HepG2 (cell line): ENCODE results near the gene KCNQ1OT1. TPM values are rescaled to one million over a fixed set of nuclear protein-coding genes. Genes with fewer than 3 reads are reported as not detected.

Experiments used
- ATAC-seq: fragments of 200-7000 bp; cut with Tn5 transposase; 3 replicates; pipeline ENCODE4 v1.9.1; 2020; ENCODE audit warnings: mild to moderate bottlenecking, moderate library complexity
- BruUV-seq: library from RNA; stranded (reverse); fragments of 400-500 nt; replicated peaks from 2 replicates; lab custom pipeline; 2021; lab: Mats Ljungman, UMichigan
- CTCF ChIA-PET: fragments of 300-600 bp; formaldehyde crosslinking; extraction: SDS; loops from one replicate; lab custom pipeline; 2021; ENCODE audit warnings: low total read pairs, inconsistent platforms, low intra/inter-chr PET ratio; lab: Yijun Ruan, JAX
- POLR2A ChIA-PET: fragments of 350-600 bp; sonication (Branson Sonifier 250); formaldehyde crosslinking; loops from one replicate; lab custom pipeline; 2020; ENCODE audit warnings: antibody characterized with exemption, inconsistent platforms; lab: Yijun Ruan, JAX
- DNase-seq: peaks from one replicate; pipeline ENCODE4 v3.0.0-alpha.2; 2015; ENCODE audit warnings: low spot score
- FAIRE-seq: peaks from 3 replicates; lab custom pipeline; 2011; peaks lifted over from hg19 to GRCh38; lab: Jason Lieb, UNC
- H2AFZ ChIP-seq: one replicate; pipeline ENCODE4 v1.6.1; 2011; ENCODE audit warnings: low read length, inconsistent platforms
- H3K27ac ChIP-seq: fragments of 300-600 bp; 3 replicates; pipeline ENCODE4 v1.8.0; 2011; ENCODE audit warnings: mixed run types, mild to moderate bottlenecking, mixed read lengths, low read length, inconsistent platforms; ENCODE audit not compliant: insufficient read depth; ENCODE audit errors: extremely low read length
- H3K27me3 ChIP-seq, 2 experiments: fragments of 200-600 bp in 1 of 2; 2 replicates in 1 of 2; 3 replicates in 1 of 2; pipeline versions ENCODE4 v1.6.0 to v1.8.0; 2011; ENCODE audit warnings: low read length in 2 of 2, mild to moderate bottlenecking in 2 of 2, moderate library complexity in 2 of 2, inconsistent platforms in 1 of 2; ENCODE audit not compliant: insufficient read depth in 2 of 2, control insufficient read depth in 1 of 2
- H3K36me3 ChIP-seq, 2 experiments: fragments of 200-600 bp in 1 of 2; replicated peaks in 1 of 2; 2 replicates in 1 of 2; 3 replicates in 1 of 2; pipeline versions ENCODE4 v1.5.1 to v1.8.0; 2011; ENCODE audit warnings: low read length in 2 of 2, inconsistent platforms in 1 of 2; ENCODE audit not compliant: insufficient read depth in 2 of 2, control insufficient read depth in 1 of 2
- H3K4me1 ChIP-seq: 2 replicates; pipeline ENCODE4 v1.5.1; 2012; ENCODE audit warnings: low read length, inconsistent platforms; ENCODE audit not compliant: insufficient read depth
- H3K4me2 ChIP-seq: 2 replicates; pipeline ENCODE4 v1.6.0; 2011; ENCODE audit warnings: low read depth, low read length, inconsistent platforms
- H3K4me3 ChIP-seq, 3 experiments: fragments of 200-600 bp in 1 of 3; sonication (generic), shearing (Covaris generic) in 1 of 3; replicated peaks in 1 of 3; 2 replicates each; pipeline ENCODE4 v1.5.1; 2011 to 2016; ENCODE audit warnings: low read length in 3 of 3, inconsistent platforms in 2 of 3, low read depth in 2 of 3, mild to moderate bottlenecking in 2 of 3, control low read depth in 1 of 3, mixed read lengths in 1 of 3; ENCODE audit not compliant: insufficient read depth in 1 of 3
- H3K79me2 ChIP-seq: one replicate; pipeline ENCODE4 v1.6.1; 2011; ENCODE audit warnings: low read length, inconsistent platforms; ENCODE audit not compliant: insufficient read depth
- H3K9ac ChIP-seq: 2 replicates; pipeline ENCODE4 v1.6.0; 2011; ENCODE audit warnings: mild to moderate bottlenecking, low read depth, low read length, inconsistent platforms; ENCODE audit not compliant: insufficient read depth
- H3K9me3 ChIP-seq: 2 replicates; pipeline ENCODE4 v1.5.1; 2012; ENCODE audit warnings: mild to moderate bottlenecking, low read length
- H4K20me1 ChIP-seq: 2 replicates; pipeline ENCODE4 v1.6.0; 2011; ENCODE audit warnings: inconsistent platforms, mild to moderate bottlenecking, low read length, moderate library complexity; ENCODE audit not compliant: insufficient read depth
- AGO1 ChIP-seq: fragments of 200-400 bp; formaldehyde crosslinking; IDR thresholded peaks from 2 replicates; pipeline ENCODE4 v1.6.1; 2017; ENCODE audit warnings: mild to moderate bottlenecking, low read depth, low read length, moderate library complexity; ENCODE audit not compliant: poor library complexity, severe bottlenecking
- AGO2 ChIP-seq: fragments of 200-400 bp; formaldehyde crosslinking; optimal IDR thresholded peaks from 2 replicates; pipeline ENCODE3; 2017; ENCODE audit warnings: mild to moderate bottlenecking, low read depth, low read length, moderate library complexity
- DZIP1 ChIP-seq: sonication (generic); formaldehyde crosslinking; IDR thresholded peaks from 2 replicates; pipeline ENCODE4 v1.5.0; 2020; ENCODE audit warnings: mild to moderate bottlenecking, missing genetic modification reagents
- GMEB2 ChIP-seq: IDR thresholded peaks from 2 replicates; pipeline ENCODE4 v1.6.1; 2016; ENCODE audit warnings: missing biosample characterization, missing genetic modification reagents, low read depth
- HNRNPL ChIP-seq: fragments of 200-400 bp; formaldehyde crosslinking; IDR thresholded peaks from 2 replicates; pipeline ENCODE4 v1.6.1; 2017; ENCODE audit warnings: mild to moderate bottlenecking, low read depth, low read length
- POLR2G ChIP-seq: fragments of 200-400 bp; formaldehyde crosslinking; IDR thresholded peaks from 2 replicates; pipeline ENCODE4 v1.6.1; 2018; ENCODE audit warnings: mild to moderate bottlenecking, low read depth, low read length, moderate library complexity
- PTBP1 ChIP-seq: fragments of 200-400 bp; formaldehyde crosslinking; IDR thresholded peaks from 2 replicates; pipeline ENCODE4 v1.6.1; 2018; ENCODE audit warnings: low read length, low read depth; ENCODE audit not compliant: poor library complexity, severe bottlenecking
- RBM22 ChIP-seq: fragments of 200-400 bp; formaldehyde crosslinking; optimal IDR thresholded peaks from 2 replicates; pipeline ENCODE3; 2017; ENCODE audit warnings: mild to moderate bottlenecking, low read length, moderate library complexity
- SMYD3 ChIP-seq: sonication (generic); formaldehyde crosslinking; IDR thresholded peaks from 2 replicates; pipeline ENCODE4 v1.8.1; 2023; ENCODE audit warnings: mild to moderate bottlenecking, missing genetic modification reagents
- ZBTB7B ChIP-seq: sonication (generic); formaldehyde crosslinking; IDR thresholded peaks from 2 replicates; pipeline ENCODE4 v1.4.0; 2020; ENCODE audit warnings: missing genetic modification reagents
- ZNF136 ChIP-seq: sonication (generic); formaldehyde crosslinking; IDR thresholded peaks from 2 replicates; pipeline ENCODE4 v1.8.1; 2022; ENCODE audit warnings: low read depth, mild to moderate bottlenecking, moderate library complexity, missing genetic modification reagents
- WGBS: methylation state at CpG from one replicate; pipeline ENCODE4 v1.1.6; 2017; ENCODE audit warnings: low lambda C conversion rate; 5-methylcytosine and 5-hydroxymethylcytosine counted together
- in situ Hi-C: cut with HindIII; loops from 2 replicates; pipeline ENCODE4 v1.10.0; 2017; ENCODE audit warnings: low pct_unique_long_range_greater_than_20kb; ENCODE audit not compliant: extremely low pct_ligation_motif_present
- intact Hi-C: fragments of 100-400 bp; cut with micrococcal nuclease; formaldehyde crosslinking; loops from one replicate; pipeline ENCODE4 v1.10.0; 2022; ENCODE audit not compliant: unreplicated experiment
- polyA plus RNA-seq, 8 experiments: library from polyadenylated mRNA; depleted of rRNA in 3 of 8; stranded (reverse) in 7 of 8; unstranded in 1 of 8; fragments of >200 nt; fragmentation: Illumina TruSeq in 4 of 8; extraction: Trizol in 4 of 8; gene quantifications; 2 replicates each; pipeline versions ENCODE4 v1.2.1 to v1.2.3, GENCODE V29; 2011 to 2016; ENCODE audit warnings: low read depth in 4 of 8, missing spikeins in 1 of 8, mixed read lengths in 1 of 8; ENCODE audit not compliant: insufficient read depth in 1 of 8
- total RNA-seq, 5 experiments: library from RNA; depleted of rRNA; stranded (reverse); fragments of >200 nt; fragmentation: Illumina TruSeq; extraction: Trizol; gene quantifications; 2 replicates each; pipeline ENCODE4 v1.2.3, GENCODE V29; 2016; ENCODE audit warnings: low read depth in 1 of 5

Gene KCNQ1OT1
- total and polyA plus RNA-seq, 2 of the 13 experiments (the other 11 are each of a cell fraction or from before 2014, with no cell fraction given) = 1.3 to 18.9 TPM

- Histone ChIP-seq H3K9ac (no peak overlapping the region), H3K9me3 (no peaks in the 10 kb centered on the region), H3K36me3 (peaks cover 21 to 69% of the 10 kb centered on the region in 2 experiments), H3K27ac (no peak overlapping the region), H3K79me2 (peaks cover 47% of the 10 kb centered on the region), H4K20me1 (peaks cover 91% of the 10 kb centered on the region), H3K4me2 (no peak overlapping the region), H2AFZ (no peak overlapping the region)
- WGBS = 100% methylated on average over 2 of the region's 9 CpGs
- ChIA-PET POLR2A (interaction anchor here (1.0 kb wide), 1 partner anchor 29 kb away, joined by 3 read pairs; no protein-coding TSS in a partner anchor), CTCF (no interaction called here)
- intact Hi-C loops = no loop called here
- FAIRE-seq (no peak), ATAC-seq (peak; percentile 1; the same call in 1 of the 3 replicates)
- in situ Hi-C loops = loop anchor here (10.0 kb wide), 1 partner anchor 130 kb away; no protein-coding TSS in a partner anchor
- BruUV-seq = no TSS peak
- TF ChIP-seq POLR2G = peak; percentile 32; the same call in 1 of the 2 replicates
- 0 out of 2 replicates have a peak, but pooled peaks have one; percentile 15 for TF ChIP-seq ZBTB7B (CRISPR knock-in tag)
- TF ChIP-seq AGO2 = peak; percentile 99
- TF ChIP-seq DZIP1 (CRISPR knock-in tag) = no peak
- TF ChIP-seq ZNF136 (CRISPR knock-in tag) = no peak
- TF ChIP-seq AGO1 = peak; percentile 65
- TF ChIP-seq PTBP1 = peak; percentile 34
- no peak for TF ChIP-seq GMEB2 (CRISPR knock-in tag)
- TF ChIP-seq HNRNPL = peak; percentile 79
- TF ChIP-seq RBM22 = peak; percentile 12
- no peak for TF ChIP-seq SMYD3 (CRISPR knock-in tag)
- TF ChIP-seq, all 625 proteins: peak for 7
- no peak for DNase-seq
- Histone ChIP-seq H3K4me3 (no peak overlapping the region), H3K27me3 (no peaks in the 10 kb centered on the region), H3K4me1 (peaks cover 68% of the 10 kb centered on the region)
Observed at GRCh38 chr11:2664376-2664775, 35.4 kb downstream of the KCNQ1OT1 start.
